ENCODE data around the gene TMEM131. TPM values are rescaled to one million over a fixed set of nuclear protein-coding genes. Genes with fewer than 3 reads are reported as not detected.
"Not testable (repeated sequence)": the region's sequence is repeated elsewhere in the genome, so short reads cannot be mapped to it uniquely, and the experiment has no call there.

Gene TMEM131
- total RNA-seq, 1 donor from 2014 or later, result 41.3 TPM

DNA sequence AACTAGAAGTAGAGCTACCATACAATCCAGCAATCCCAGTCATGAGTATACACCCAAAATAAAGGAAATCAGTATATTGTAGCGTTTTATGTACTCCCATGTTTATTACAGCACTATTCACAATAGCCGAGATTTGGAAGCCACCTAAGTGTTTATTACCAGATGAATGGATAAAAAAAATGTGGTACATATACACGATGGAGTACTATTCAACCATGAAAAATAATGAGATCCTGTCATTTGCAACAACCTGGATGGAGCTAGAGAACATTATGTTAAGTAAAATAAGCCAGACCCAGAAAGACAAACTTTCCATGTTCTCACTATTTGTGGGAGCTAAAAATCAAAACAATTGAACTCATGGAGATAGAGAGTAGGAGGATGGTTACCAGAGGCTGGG lies 131.9 kb downstream of the TMEM131 start:
- DNase-seq (ENCODE audit: extremely low spot score, unreplicated experiment), result no peak
- H3K27me3 Mint-ChIP-seq, result no peaks in the 10 kb centered on the region
- peaks cover 29% of the 10 kb centered on the region for H3K9me3 Mint-ChIP-seq
- H3K4me3 Mint-ChIP-seq, result no peak overlapping the region
- peaks cover 32% of the 10 kb centered on the region for H3K36me3 Mint-ChIP-seq
- H3K27ac Mint-ChIP-seq, result no peak overlapping the region
- TF ChIP-seq, protein P1, sequence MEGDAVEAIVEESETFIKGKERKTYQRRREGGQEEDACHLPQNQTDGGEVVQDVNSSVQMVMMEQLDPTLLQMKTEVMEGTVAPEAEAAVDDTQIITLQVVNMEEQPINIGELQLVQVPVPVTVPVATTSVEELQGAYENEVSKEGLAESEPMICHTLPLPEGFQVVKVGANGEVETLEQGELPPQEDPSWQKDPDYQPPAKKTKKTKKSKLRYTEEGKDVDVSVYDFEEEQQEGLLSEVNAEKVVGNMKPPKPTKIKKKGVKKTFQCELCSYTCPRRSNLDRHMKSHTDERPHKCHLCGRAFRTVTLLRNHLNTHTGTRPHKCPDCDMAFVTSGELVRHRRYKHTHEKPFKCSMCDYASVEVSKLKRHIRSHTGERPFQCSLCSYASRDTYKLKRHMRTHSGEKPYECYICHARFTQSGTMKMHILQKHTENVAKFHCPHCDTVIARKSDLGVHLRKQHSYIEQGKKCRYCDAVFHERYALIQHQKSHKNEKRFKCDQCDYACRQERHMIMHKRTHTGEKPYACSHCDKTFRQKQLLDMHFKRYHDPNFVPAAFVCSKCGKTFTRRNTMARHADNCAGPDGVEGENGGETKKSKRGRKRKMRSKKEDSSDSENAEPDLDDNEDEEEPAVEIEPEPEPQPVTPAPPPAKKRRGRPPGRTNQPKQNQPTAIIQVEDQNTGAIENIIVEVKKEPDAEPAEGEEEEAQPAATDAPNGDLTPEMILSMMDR (conservative IDR thresholded peaks at IDR 0.05), result no peak
- H3K4me1 Mint-ChIP-seq (ENCODE audit: unreplicated experiment), result peaks cover 8% of the 10 kb centered on the region

DNA sequence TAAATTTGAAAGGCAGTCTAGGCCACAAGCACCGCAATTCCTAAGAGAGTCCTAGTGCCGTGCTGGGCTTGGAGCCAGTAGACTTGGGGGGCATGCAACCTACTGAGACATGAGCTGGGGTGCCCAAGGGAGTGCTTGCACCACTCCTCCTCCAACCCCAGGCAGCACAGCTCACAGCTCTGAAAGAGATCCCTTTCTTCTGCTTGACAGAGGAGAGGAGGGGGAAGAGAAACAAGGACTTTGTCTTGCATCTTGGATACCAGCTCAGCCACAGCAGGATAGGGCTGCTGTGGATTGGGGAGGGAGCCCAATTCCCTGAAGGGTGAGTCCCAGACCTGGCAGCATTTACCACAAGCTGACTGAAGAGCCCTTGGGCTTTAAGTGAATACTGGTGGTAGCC lies 134.6 kb downstream of the TMEM131 start:
- H3K27me3 Mint-ChIP-seq, result no peaks in the 10 kb centered on the region
- H3K36me3 Mint-ChIP-seq, result peaks cover 42% of the 10 kb centered on the region
- H3K9me3 Mint-ChIP-seq, result peaks cover 25% of the 10 kb centered on the region
- no peak overlapping the region for H3K4me3 Mint-ChIP-seq
- H3K4me1 Mint-ChIP-seq (ENCODE audit: unreplicated experiment), result peaks cover 22% of the 10 kb centered on the region
- no peak overlapping the region for H3K27ac Mint-ChIP-seq
- TF ChIP-seq, protein P1 (conservative IDR thresholded peaks at IDR 0.05), result no peak
- no peak for DNase-seq (ENCODE audit: extremely low spot score, unreplicated experiment)

DNA sequence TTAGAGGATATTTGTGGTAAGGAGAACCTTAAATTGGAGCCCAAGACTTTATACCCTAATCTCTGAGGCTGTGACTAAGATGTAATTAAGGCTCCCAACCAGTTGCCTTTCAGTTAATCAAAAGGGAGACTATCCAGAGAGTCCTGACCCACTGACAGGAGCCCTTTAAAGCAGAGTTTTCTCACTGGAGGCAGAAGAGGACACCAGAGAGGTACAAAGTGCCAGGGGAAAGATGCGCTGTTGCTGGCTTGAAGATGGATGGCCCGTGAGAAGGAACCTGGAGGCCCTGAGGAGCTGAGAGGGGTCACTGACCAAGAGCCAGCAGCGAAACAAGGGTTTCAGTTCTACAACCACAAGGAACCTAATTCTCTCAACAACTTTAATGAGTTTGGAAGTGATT lies 137.3 kb downstream of the TMEM131 start:
- DNase-seq (ENCODE audit: extremely low spot score, unreplicated experiment), result no peak
- H3K27ac Mint-ChIP-seq, result no peak overlapping the region
- H3K9me3 Mint-ChIP-seq, result peaks cover 13% of the 10 kb centered on the region
- H3K27me3 Mint-ChIP-seq, result no peaks in the 10 kb centered on the region
- no peak overlapping the region for H3K4me3 Mint-ChIP-seq
- H3K4me1 Mint-ChIP-seq (ENCODE audit: unreplicated experiment), result peaks cover 22% of the 10 kb centered on the region
- H3K36me3 Mint-ChIP-seq, result peaks cover 37% of the 10 kb centered on the region
- TF ChIP-seq, protein P1 (conservative IDR thresholded peaks at IDR 0.05), result no peak

DNA sequence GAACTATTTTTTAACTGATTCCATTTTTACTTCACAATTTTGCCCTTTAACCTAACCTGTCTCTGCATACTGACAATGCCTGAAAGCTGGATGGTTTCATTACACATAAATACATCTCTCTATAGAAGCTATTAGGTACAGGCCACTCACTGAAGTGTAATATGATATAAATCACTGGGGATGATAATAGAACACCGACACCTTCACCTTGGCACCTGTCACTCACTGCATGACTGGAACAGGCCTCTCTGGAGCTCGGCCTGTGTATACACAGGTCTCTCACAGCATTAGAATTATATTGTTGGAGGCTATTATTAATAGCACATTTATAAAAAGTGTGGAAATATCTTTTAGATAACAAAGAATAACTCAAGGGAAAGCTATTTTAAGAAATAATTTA lies 138.2 kb downstream of the TMEM131 start:
- TF ChIP-seq, protein P1 (conservative IDR thresholded peaks at IDR 0.05), result no peak
- peaks cover 34% of the 10 kb centered on the region for H3K36me3 Mint-ChIP-seq
- peaks cover 22% of the 10 kb centered on the region for H3K4me1 Mint-ChIP-seq (ENCODE audit: unreplicated experiment)
- peaks cover 12% of the 10 kb centered on the region for H3K9me3 Mint-ChIP-seq
- no peaks in the 10 kb centered on the region for H3K27me3 Mint-ChIP-seq
- H3K4me3 Mint-ChIP-seq, result no peak overlapping the region
- no peak for DNase-seq (ENCODE audit: extremely low spot score, unreplicated experiment)
- H3K27ac Mint-ChIP-seq, result no peak overlapping the region

DNA sequence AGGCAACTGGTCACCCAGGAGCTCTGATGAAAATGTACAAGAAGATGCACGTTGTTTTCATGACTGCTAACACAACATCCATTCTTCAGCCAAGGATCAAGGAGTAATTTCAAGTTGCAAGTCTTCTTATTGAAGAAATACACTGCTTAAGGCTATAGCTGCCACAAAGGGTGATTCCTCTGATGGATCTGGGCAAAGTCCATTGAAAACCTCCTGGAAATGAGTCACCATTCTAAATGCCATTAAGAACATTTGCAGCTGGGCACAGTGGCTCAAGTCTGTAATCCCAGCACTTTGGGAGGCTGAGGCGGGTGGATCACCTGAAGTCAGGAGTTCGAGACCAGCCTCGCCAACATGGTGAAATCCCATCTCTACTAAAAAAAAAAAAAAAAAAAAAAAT lies 142.7 kb downstream of the TMEM131 start:
- peaks cover 28% of the 10 kb centered on the region for H3K36me3 Mint-ChIP-seq
- H3K9me3 Mint-ChIP-seq; DNase-seq (ENCODE audit: extremely low spot score, unreplicated experiment); H3K4me3 Mint-ChIP-seq; H3K27ac Mint-ChIP-seq; H3K27me3 Mint-ChIP-seq: not testable (repeated sequence)
- H3K4me1 Mint-ChIP-seq (ENCODE audit: unreplicated experiment), result peaks cover 19% of the 10 kb centered on the region

DNA sequence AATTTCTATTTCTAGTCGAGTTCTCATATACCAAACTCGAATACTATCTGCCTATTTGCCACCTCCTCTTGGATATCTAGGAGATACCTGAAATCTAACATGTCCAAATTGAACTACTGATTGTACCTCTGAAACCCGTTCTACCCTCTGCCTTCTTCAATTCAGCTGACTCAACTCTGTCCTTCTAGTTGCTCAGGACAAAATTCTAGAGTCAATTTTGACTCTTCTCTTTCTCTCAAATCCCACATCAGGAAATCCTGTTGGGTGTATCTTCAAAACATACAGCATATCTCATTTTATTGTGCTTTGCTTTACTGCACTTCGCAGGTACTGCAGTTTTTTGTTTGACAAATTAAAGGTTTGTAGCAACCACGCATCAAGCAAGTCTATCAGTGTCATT lies 144.6 kb downstream of the TMEM131 start:
- no peak overlapping the region for H3K4me3 Mint-ChIP-seq
- peaks cover 5% of the 10 kb centered on the region for H3K4me1 Mint-ChIP-seq (ENCODE audit: unreplicated experiment)
- peaks cover 18% of the 10 kb centered on the region for H3K36me3 Mint-ChIP-seq
- no peak for DNase-seq (ENCODE audit: extremely low spot score, unreplicated experiment)
- peaks cover 6% of the 10 kb centered on the region for H3K9me3 Mint-ChIP-seq
- H3K27ac Mint-ChIP-seq, result no peak overlapping the region
- TF ChIP-seq, protein P1 (conservative IDR thresholded peaks at IDR 0.05), result no peak
- no peaks in the 10 kb centered on the region for H3K27me3 Mint-ChIP-seq

Data from type B pancreatic cell (in vitro differentiated cells).